Measurements from ENCODE around the gene NDUFB11. TPM values are rescaled to one million over a fixed set of nuclear protein-coding genes. Genes with fewer than 3 reads are reported as not detected.

NDUFB11 gene
- total RNA-seq, 1 experiment from 2014 or later = 78.9 TPM

- H3K4me2 ChIP-seq (ENCODE audit: low read length) = no peak overlapping the region
- BruUV-seq (replicated peaks) = no TSS peak
- no peaks in the 10 kb centered on the region for H3K9me2 ChIP-seq (ENCODE audit: insufficient read depth)
- peaks cover 81% of the 10 kb centered on the region for H3K79me2 ChIP-seq (ENCODE audit: insufficient read depth, low read length)
- no peak overlapping the region for H3K27ac ChIP-seq (ENCODE audit: low read depth, low read length)
- DNase-seq (ENCODE audit: low read depth, low spot score) = no peak
- H3K9me3 ChIP-seq (ENCODE audit: control insufficient read depth in 1 of 2, insufficient read depth in 1 of 2, low read depth in 1 of 2, low read length in 2 of 2) = no peaks in the 10 kb centered on the region
- H3K9ac ChIP-seq (ENCODE audit: low read length) = no peak overlapping the region
- ATAC-seq = no peak
- no peak overlapping the region for H2AFZ ChIP-seq (ENCODE audit: low read depth, low read length, poor library complexity, severe bottlenecking)
- TF ChIP-seq CBX3 (IDR thresholded peaks at IDR 0.05; ENCODE audit: low read depth) (no peak), POLR2AphosphoS5 (IDR thresholded peaks at IDR 0.05; ENCODE audit: low read depth, low read length) (no peak), CEBPB (IDR thresholded peaks at IDR 0.05; ENCODE audit: low read depth) (no peak), ZFX (IDR thresholded peaks at IDR 0.05) (no peak), CTCF (IDR thresholded peaks at IDR 0.05 in 2 of 3, conservative IDR thresholded peaks at IDR 0.05 in 1 of 3; ENCODE audit: borderline replicate concordance in 1 of 3, insufficient read depth in 1 of 3, low read depth in 2 of 3, low read length in 2 of 3) (no peak), SRF (IDR thresholded peaks at IDR 0.05; ENCODE audit: low read depth) (no peak), ELF1 (IDR thresholded peaks at IDR 0.05; ENCODE audit: borderline replicate concordance, low read depth) (no peak), EGR1 (IDR thresholded peaks at IDR 0.05; ENCODE audit: low read depth) (no peak)
- TF ChIP-seq, protein P1, sequence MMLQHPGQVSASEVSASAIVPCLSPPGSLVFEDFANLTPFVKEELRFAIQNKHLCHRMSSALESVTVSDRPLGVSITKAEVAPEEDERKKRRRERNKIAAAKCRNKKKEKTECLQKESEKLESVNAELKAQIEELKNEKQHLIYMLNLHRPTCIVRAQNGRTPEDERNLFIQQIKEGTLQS (IDR thresholded peaks at IDR 0.05) = no peak
- TF ChIP-seq, protein P2, sequence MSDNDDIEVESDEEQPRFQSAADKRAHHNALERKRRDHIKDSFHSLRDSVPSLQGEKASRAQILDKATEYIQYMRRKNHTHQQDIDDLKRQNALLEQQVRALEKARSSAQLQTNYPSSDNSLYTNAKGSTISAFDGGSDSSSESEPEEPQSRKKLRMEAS (IDR thresholded peaks at IDR 0.05) = no peak
- H3K36me3 ChIP-seq (ENCODE audit: control insufficient read depth in 1 of 2, insufficient read depth in 2 of 2, low read length in 2 of 2) = no peaks in the 10 kb centered on the region; a peak in 1 of 4 replicates
- peaks cover 0 to 3% of the 10 kb centered on the region in 2 experiments; a peak in 2 of 4 replicates for H3K4me1 ChIP-seq (ENCODE audit: control insufficient read depth in 1 of 2, insufficient read depth in 2 of 2, low read length in 2 of 2)
- ChIA-PET POLR2A (no interaction called here), CTCF (no interaction called here), RAD21 (ENCODE audit: low non-redundant PET in 1 of 2, low total read pairs in 2 of 2, uncharacterized antibody in 2 of 2, unreplicated experiment in 2 of 2) (no interaction called here)
- intact Hi-C loops (cut with micrococcal nuclease) = no loop called here
- no peak overlapping the region for H3K4me3 ChIP-seq (replicated peaks in 1 of 2; ENCODE audit: low read depth in 1 of 2, low read length in 2 of 2)
- H3K27me3 ChIP-seq (ENCODE audit: insufficient read depth, low read length) = no peaks in the 10 kb centered on the region
- H4K20me1 ChIP-seq (ENCODE audit: insufficient read depth) = no peaks in the 10 kb centered on the region
These were observed 6.9 kb upstream of the NDUFB11 start for GRCh38 chrX:47151435-47151834.
